Neural progenitor cell (in vitro differentiated cells): ENCODE measurements around the gene PNPLA6. TPM values are rescaled to one million over a fixed set of nuclear protein-coding genes. Genes with fewer than 3 reads are reported as not detected.

Experiments
- DNase-seq: peaks from one replicate; pipeline ENCODE4 v3.0.0-alpha.2; 2016; ENCODE audit warnings: low spot score
- H2AFZ ChIP-seq: fragments of 200-600 bp; sonication (generic); replicated peaks from 2 replicates; pipeline ENCODE4 v1.6.1; 2016; ENCODE audit warnings: antibody characterized with exemption
- H3F3A ChIP-seq: fragments of 200-600 bp; sonication (generic); 2 replicates; pipeline ENCODE4 v1.6.1; 2016; ENCODE audit warnings: antibody characterized with exemption, low read depth
- H3K27ac ChIP-seq: fragments of 200-600 bp; sonication (generic); 2 replicates; pipeline ENCODE4 v1.5.1; 2016; ENCODE audit warnings: mild to moderate bottlenecking
- H3K27me3 ChIP-seq: fragments of 200-600 bp; sonication (generic); 2 replicates; pipeline ENCODE4 v1.6.1; 2016; ENCODE audit warnings: mild to moderate bottlenecking, moderate library complexity
- H3K36me3 ChIP-seq: fragments of 200-600 bp; sonication (generic); 2 replicates; pipeline ENCODE4 v1.5.1; 2016
- H3K4me1 ChIP-seq: fragments of 200-600 bp; sonication (generic); 2 replicates; pipeline ENCODE4 v1.6.1; 2016; ENCODE audit warnings: mixed run types
- H3K4me2 ChIP-seq: fragments of 200-600 bp; sonication (generic); 2 replicates; pipeline ENCODE4 v1.6.1; 2016
- H3K4me3 ChIP-seq: fragments of 200-600 bp; sonication (generic); 2 replicates; pipeline ENCODE4 v1.5.1; 2016
- H3K79me2 ChIP-seq: fragments of 200-600 bp; sonication (generic); 2 replicates; pipeline ENCODE4 v1.6.1; 2016; ENCODE audit warnings: low read depth
- H3K9ac ChIP-seq: fragments of 200-600 bp; sonication (generic); 2 replicates; pipeline ENCODE4 v1.6.1; 2016
- H3K9me3 ChIP-seq: fragments of 200-600 bp; sonication (generic); 2 replicates; pipeline ENCODE4 v1.5.1; 2016; ENCODE audit warnings: low read depth
- H4K20me1 ChIP-seq: fragments of 200-600 bp; sonication (generic); 2 replicates; pipeline ENCODE4 v1.6.1; 2016; ENCODE audit warnings: low read depth
- H3K27ac Mint-ChIP-seq: 3 replicates; pipeline ENCODE4 v1.8.0; 2021; ENCODE audit warnings: mixed read lengths
- H3K27me3 Mint-ChIP-seq: 2 replicates; pipeline ENCODE4 v1.8.0; 2022; ENCODE audit warnings: low read depth, mild to moderate bottlenecking, inconsistent platforms, moderate library complexity, mixed read lengths; ENCODE audit not compliant: insufficient read depth
- H3K36me3 Mint-ChIP-seq: 3 replicates; pipeline ENCODE4 v1.8.0; 2021; ENCODE audit warnings: mixed read lengths
- H3K4me1 Mint-ChIP-seq: 3 replicates; pipeline ENCODE4 v1.8.0; 2021; ENCODE audit warnings: mixed read lengths
- H3K4me3 Mint-ChIP-seq: 3 replicates; pipeline ENCODE4 v1.8.0; 2021; ENCODE audit warnings: mild to moderate bottlenecking, moderate library complexity, mixed read lengths
- H3K9me3 Mint-ChIP-seq: 3 replicates; pipeline ENCODE4 v1.8.0; 2020; ENCODE audit warnings: mixed read lengths
- EZH2 ChIP-seq: fragments of 200-600 bp; sonication (generic); IDR thresholded peaks from 2 replicates; pipeline ENCODE4 v1.6.1; 2017; ENCODE audit warnings: antibody characterized with exemption, mild to moderate bottlenecking, moderate library complexity
- EZH2phosphoT487 ChIP-seq: fragments of 200-600 bp; sonication (generic); IDR thresholded peaks from 2 replicates; pipeline ENCODE4 v1.6.1; 2017; ENCODE audit warnings: antibody characterized with exemption
- total RNA-seq: library from RNA; depleted of rRNA; stranded (reverse); fragments of >200 nt; gene quantifications from 2 replicates; pipeline ENCODE4 v1.2.3, GENCODE V29; 2015; ENCODE audit warnings: low replicate concordance
- TF ChIP-seq, protein P1 (sequence below): fragments of 200-600 bp; sonication (generic); IDR thresholded peaks from 2 replicates; pipeline ENCODE4 v1.5.1; 2017; ENCODE audit warnings: antibody characterized with exemption, mild to moderate bottlenecking

The PNPLA6 gene
- total RNA-seq, 1 donor from 2014 or later, result 25.5 TPM

DNA sequence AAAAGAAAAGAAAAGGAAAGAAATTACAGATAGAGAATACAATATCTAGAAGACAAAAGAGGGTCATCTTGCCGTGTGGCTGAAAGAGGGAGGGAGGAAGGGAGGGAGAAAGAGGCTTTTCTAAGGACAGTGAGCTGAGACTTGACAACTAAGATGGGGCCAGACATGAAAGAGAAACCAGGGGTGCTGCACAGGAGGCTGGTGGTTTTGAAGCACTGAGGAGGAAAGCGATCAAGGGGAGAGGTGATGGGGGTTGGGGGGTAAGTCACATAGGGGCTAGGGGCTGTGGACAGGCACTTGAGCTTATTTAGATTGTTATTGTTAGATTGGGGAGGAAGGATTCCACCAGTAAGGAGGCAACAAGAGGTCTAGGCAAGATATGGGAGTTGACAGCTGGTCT, 17.3 kb downstream of the PNPLA6 start:
- no peak overlapping the region for H2AFZ ChIP-seq
- H3K27me3 ChIP-seq, result no peaks in the 10 kb centered on the region
- no peaks in the 10 kb centered on the region for H3K79me2 ChIP-seq
- TF ChIP-seq EZH2, result no peak
- TF ChIP-seq, protein P1, sequence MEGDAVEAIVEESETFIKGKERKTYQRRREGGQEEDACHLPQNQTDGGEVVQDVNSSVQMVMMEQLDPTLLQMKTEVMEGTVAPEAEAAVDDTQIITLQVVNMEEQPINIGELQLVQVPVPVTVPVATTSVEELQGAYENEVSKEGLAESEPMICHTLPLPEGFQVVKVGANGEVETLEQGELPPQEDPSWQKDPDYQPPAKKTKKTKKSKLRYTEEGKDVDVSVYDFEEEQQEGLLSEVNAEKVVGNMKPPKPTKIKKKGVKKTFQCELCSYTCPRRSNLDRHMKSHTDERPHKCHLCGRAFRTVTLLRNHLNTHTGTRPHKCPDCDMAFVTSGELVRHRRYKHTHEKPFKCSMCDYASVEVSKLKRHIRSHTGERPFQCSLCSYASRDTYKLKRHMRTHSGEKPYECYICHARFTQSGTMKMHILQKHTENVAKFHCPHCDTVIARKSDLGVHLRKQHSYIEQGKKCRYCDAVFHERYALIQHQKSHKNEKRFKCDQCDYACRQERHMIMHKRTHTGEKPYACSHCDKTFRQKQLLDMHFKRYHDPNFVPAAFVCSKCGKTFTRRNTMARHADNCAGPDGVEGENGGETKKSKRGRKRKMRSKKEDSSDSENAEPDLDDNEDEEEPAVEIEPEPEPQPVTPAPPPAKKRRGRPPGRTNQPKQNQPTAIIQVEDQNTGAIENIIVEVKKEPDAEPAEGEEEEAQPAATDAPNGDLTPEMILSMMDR, result no peak
- no peak for TF ChIP-seq EZH2phosphoT487
- no peak overlapping the region for H3K27ac Mint-ChIP-seq
- no peak for DNase-seq
- peaks cover 4% of the 10 kb centered on the region for H3K4me1 Mint-ChIP-seq
- no peak overlapping the region for H3K4me3 ChIP-seq
- H3K27ac ChIP-seq, result no peak overlapping the region
- no peak overlapping the region for H3K4me3 Mint-ChIP-seq
- H3K9me3 ChIP-seq, result no peaks in the 10 kb centered on the region
- H3K27me3 Mint-ChIP-seq, result peaks cover 7% of the 10 kb centered on the region
- H3K9ac ChIP-seq, result no peak overlapping the region
- no peak overlapping the region for H3K4me2 ChIP-seq
- no peaks in the 10 kb centered on the region for H3K4me1 ChIP-seq
- peaks cover 7% of the 10 kb centered on the region for H3F3A ChIP-seq
- peaks cover 14% of the 10 kb centered on the region for H3K36me3 Mint-ChIP-seq
- no peaks in the 10 kb centered on the region for H4K20me1 ChIP-seq
- H3K36me3 ChIP-seq, result no peaks in the 10 kb centered on the region
- H3K9me3 Mint-ChIP-seq, result no peaks in the 10 kb centered on the region

DNA sequence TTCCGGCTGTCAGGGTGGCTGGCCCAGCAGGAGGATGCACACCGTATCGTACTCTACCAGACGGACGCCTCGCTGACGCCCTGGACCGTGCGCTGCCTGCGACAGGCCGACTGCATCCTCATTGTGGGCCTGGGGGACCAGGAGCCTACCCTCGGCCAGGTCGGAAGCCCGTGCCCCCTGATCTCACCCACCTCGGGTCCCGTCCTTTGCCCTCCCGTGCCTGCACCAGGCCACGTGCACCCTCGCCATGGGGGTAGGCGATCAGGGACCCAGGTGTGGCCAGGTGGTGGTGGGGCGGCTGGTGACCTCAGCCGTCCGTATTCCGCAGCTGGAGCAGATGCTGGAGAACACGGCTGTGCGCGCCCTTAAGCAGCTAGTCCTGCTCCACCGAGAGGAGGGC, 19.0 kb downstream of the PNPLA6 start:
- Mint-ChIP-seq H3K9me3 (no peaks in the 10 kb centered on the region), H3K27me3 (peaks cover 8% of the 10 kb centered on the region), H3K4me1 (peaks cover 4% of the 10 kb centered on the region), H3K27ac (no peak overlapping the region), H3K36me3 (peaks cover 20% of the 10 kb centered on the region), H3K4me3 (no peak overlapping the region)
- no peaks in the 10 kb centered on the region for H3K9me3 ChIP-seq
- peaks cover 7% of the 10 kb centered on the region for H3F3A ChIP-seq
- TF ChIP-seq EZH2phosphoT487 (no peak), EZH2 (no peak)
- TF ChIP-seq, protein P1, result no peak
- H2AFZ ChIP-seq, result no peak overlapping the region
- H3K79me2 ChIP-seq, result no peaks in the 10 kb centered on the region
- H3K4me2 ChIP-seq, result no peak overlapping the region
- no peaks in the 10 kb centered on the region for H3K4me1 ChIP-seq
- no peak for DNase-seq
- H3K27me3 ChIP-seq, result no peaks in the 10 kb centered on the region
- H3K36me3 ChIP-seq, result no peaks in the 10 kb centered on the region
- H3K9ac ChIP-seq, result no peak overlapping the region
- H4K20me1 ChIP-seq, result no peaks in the 10 kb centered on the region
- H3K4me3 ChIP-seq, result no peak overlapping the region
- H3K27ac ChIP-seq, result no peak overlapping the region

DNA sequence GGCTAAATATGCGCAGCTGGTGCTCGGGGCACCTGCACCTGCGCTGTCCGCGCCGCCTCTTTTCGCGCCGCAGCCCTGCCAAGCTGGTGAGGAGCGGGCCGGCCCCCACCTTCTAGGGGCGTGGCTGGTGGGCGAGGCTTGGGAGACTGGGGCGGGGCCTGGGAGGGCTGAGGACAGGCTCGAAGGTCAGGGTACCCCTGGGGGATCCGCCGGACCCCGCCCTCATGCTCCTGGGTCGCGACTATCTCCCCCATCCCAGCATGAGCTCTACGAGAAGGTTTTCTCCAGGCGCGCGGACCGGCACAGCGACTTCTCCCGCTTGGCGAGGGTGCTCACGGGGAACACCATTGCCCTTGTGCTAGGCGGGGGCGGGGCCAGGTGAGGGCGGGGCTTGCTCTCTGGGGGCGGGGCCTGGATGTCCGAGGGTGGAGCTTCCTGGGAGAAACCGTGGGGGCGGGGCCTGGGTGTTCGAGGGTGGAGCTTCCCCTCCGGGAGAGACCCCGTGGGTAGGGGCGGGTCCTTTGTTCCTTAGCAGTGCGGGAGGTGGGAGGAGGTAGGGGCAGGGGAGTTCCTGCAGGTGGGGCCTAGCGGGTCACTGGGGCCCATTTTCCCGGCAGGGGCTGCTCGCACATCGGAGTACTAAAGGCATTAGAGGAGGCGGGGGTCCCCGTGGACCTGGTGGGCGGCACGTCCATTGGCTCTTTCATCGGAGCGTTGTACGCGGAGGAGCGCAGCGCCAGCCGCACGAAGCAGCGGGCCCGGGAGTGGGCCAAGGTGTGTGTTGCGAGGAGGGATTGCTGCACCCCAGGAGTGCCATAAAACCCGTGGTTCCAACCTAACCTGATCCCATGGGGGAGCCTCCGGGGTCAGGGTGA, 19.7 kb downstream of the PNPLA6 start:
- Histone ChIP-seq H2AFZ (no peak overlapping the region), H3F3A (peaks cover 7% of the 10 kb centered on the region), H3K9ac (no peak overlapping the region), H3K4me2 (no peak overlapping the region), H3K4me1 (no peaks in the 10 kb centered on the region), H3K79me2 (no peaks in the 10 kb centered on the region), H4K20me1 (no peaks in the 10 kb centered on the region), H3K36me3 (no peaks in the 10 kb centered on the region), H3K27me3 (no peaks in the 10 kb centered on the region), H3K9me3 (no peaks in the 10 kb centered on the region), H3K27ac (no peak overlapping the region), H3K4me3 (no peak overlapping the region)
- TF ChIP-seq EZH2phosphoT487 (no peak), EZH2 (no peak)
- TF ChIP-seq, protein P1, result no peak
- Mint-ChIP-seq H3K27ac (no peak overlapping the region), H3K4me3 (no peak overlapping the region), H3K4me1 (peaks cover 4% of the 10 kb centered on the region), H3K27me3 (peaks cover 5% of the 10 kb centered on the region), H3K36me3 (peaks cover 17% of the 10 kb centered on the region), H3K9me3 (no peaks in the 10 kb centered on the region)
- DNase-seq, result peak; percentile 46
